ENCODE results near the gene SERPINB3.
"Not testable (repeated sequence)": the region's sequence is repeated elsewhere in the genome, so short reads cannot be mapped to it uniquely, and the experiment has no call there.

Gene SERPINB3

GRCh38 chr18:63648241-63648640 lies 13.5 kb downstream of the SERPINB3 start:
- DNase-seq, result no peak

DNA sequence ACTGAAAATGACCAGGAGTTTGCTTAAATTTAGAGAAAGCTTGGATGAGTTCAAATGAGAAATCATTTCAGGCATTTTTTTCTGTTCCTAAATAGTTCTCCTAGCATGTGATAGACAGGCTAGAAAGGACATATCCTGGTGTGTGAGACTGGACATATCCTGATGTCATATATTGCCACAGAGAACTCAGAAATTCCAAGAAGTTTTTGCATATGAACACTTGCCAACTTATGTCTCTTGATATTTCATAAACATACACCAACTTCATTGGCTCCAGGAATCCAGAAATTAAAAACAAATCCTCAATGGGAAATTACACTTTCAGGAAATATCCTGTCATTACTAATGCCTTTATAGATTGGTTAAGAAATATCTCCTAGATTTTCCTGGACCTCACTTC lies 14.8 kb downstream of the SERPINB3 start:
- DNase-seq, result no peak

- DNase-seq, result not testable (repeated sequence)
Measured at GRCh38 chr18:63644694-63645093, 17.0 kb downstream of the SERPINB3 start.

- not testable (repeated sequence) for DNase-seq
Measured at GRCh38 chr18:63644142-63644541, 17.6 kb downstream of the SERPINB3 start, which contains the start of gene SERPINB4. Gene SERPINB4, minus strand, starts transcription at chr18:63644256. Its CDS starts 679 bp downstream, at chr18:63643577.

- DNase-seq, result not testable (repeated sequence)
Measured at GRCh38 chr18:63642668-63643356, 18.9 kb downstream of the SERPINB3 start.

DNA sequence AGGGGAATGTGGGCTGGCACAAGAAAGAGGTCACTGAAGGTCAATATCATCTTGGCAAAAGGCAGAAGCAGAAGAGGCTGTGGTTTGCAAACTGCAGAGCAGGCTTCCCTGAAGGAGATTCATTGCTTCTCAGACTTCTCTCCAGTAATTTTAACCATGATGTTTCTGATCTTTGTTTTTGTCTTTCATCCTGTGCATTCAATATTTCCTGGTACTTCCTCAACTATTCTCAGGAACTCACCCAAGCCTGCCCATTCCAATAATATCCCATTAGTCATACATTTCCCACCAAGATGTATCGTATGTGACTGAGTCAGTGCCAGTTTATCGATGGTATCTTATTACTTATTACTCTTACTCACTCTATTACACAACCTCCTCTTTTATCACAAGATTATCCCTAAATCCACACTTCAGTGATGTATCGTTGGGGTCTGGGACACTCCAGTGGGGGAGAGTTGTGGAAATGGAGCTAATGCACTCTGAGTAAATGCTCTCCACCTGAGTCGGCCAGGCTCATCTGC lies 20.5 kb downstream of the SERPINB3 start:
- DNase-seq, result not testable (repeated sequence)

GRCh38 chr18:63637703-63638102 lies 24.0 kb downstream of the SERPINB3 start:
- no peak for DNase-seq

DNA sequence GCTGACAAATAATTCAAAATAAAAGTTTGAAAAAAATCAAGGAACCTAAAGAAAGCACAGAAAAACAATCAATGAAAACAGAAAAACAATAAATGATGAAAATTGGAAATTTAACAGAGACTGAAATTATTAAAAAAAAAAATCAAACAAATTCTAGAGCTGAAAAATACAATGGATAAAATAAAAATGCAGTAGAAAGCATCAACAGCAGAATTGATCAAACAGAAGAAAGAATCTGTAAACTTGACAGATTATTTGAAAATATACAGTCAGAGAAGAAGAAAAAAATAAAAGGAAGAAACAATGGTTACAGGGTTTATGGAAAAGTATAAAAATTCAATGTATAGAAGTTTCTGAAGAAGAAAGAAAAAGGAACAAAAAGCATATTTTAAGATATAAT lies 33.9 kb downstream of the SERPINB3 start:
- no peak for DNase-seq

GRCh38 chr18:63626431-63626830 lies 35.3 kb downstream of the SERPINB3 start:
- no peak for DNase-seq

- no peak for DNase-seq
Measured at GRCh38 chr18:63624863-63625262, 36.8 kb downstream of the SERPINB3 start.

GRCh38 chr18:63619661-63620060 lies 42.0 kb downstream of the SERPINB3 start:
- no peak for DNase-seq

DNA sequence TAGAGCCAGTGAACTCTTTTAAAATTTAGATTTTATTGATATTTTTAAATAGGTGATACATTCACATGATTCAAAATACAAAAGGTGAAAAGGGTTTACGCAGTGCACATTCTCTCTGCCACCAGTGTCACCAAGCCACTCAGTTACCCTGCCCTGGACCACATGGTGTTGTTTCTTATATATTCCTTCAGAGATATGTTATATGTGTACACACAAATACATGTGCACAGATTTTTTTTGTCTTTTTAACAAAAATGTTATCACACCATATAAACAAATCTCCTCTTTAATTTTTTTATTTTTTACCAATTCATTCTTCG lies 43.8 kb downstream of the SERPINB3 start:
- DNase-seq, result no peak

DNA sequence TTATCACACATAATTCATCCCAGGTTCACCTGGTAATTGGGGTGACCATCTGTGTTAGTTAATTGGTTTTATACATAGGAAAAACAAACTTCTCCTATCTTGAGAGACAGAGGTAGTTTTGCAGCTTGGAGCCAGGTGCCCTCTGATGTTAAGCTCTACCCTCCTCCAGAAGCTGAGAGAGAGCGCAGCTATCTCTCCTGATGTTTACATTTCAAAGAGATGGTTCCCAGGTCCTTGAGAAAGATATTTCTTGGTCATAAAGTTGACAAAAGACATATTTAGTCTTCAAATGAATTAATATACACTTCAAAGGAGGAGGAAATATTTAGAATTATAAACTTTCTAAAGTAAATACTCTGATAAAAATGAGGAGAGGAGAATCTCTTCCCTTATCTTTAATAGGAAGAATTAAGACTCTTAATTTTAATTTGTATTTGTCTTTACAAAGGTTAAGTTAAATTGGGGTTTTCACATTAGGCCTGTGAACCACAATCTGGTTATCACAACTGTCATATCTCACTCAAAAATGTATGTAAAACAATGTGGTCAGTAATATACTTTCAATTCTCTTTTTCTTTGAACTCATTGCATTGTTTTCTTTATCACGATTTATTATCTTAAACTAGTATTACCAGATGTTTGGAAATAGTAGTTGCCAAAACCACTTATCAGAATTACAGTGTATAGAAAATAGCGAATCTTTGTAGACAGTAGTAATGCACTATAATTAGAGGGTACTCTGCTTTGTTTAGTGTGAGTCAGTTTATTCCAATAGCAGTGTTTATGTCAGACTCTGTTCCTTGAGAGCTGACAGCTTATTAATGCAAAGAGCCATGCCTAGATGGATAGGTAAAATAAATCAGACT lies 44.4 kb downstream of the SERPINB3 start:
- DNase-seq, result no peak

DNA sequence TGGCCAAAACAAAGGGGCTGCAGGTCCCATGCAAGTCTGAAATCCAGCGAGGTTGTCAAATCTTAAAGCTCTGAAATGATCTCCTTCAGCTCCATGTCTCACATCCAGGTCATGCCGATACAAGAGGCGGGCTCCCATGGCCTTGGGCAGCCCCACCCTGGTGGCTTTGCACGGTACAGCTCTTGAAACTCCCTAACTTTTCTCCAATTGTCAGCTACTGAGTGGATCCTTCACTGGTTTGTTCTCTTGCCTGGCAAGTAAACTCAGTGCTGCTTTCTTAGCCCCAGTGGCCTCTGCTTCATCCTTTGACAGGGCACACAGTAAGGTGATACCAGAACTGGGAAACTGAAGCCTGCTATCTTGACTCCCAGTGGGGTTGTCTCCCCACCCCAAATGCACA lies 48.3 kb downstream of the SERPINB3 start:
- DNase-seq, result no peak

DNA sequence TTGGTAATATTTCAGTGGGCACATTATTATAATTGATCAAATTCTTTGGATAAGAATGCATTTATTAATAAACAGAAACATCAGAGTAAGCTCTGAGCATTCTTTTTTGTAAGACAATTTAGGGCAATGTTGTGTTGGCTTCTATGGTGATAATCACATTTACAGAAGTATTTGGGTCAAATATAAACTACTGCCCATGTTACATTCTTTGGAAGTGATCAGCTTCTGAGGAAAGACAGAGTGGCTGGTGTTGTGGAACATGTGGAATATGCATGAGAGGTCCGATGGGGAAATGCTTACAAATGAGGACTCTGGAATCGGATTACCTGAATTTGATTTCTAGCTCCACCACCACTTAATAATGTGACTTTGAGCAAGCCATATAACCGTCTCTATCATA lies 55.2 kb downstream of the SERPINB3 start:
- DNase-seq, result no peak

Data from amygdala (tissue), 56 donors.